Activated T-cell treated with anti-CD3 and anti-CD28 coated beads, Interleukin-2, amount 50 U/mL, for 4 hours (primary cell): ENCODE results near the gene RNF114. TPM values are rescaled to one million over a fixed set of nuclear protein-coding genes. Genes with fewer than 3 reads are reported as not detected.
A peak's percentile ranks its signal among the peaks of the same experiment; 100 is the strongest.

Experiments used
- ATAC-seq, 2 donors: fragments of 200-7000 bp; cut with Tn5 transposase; one replicate each; pipeline ENCODE4 v1.10.0; 2021
- DNase-seq: peaks from one replicate; pipeline ENCODE4 v3.0.0-alpha.2; 2020
- H3K27me3 Mint-ChIP-seq: one replicate; pipeline ENCODE4 v1.8.0; 2021; ENCODE audit warnings: low read depth, mixed read lengths
- H3K36me3 Mint-ChIP-seq: one replicate; pipeline ENCODE4 v1.8.0; 2022; ENCODE audit warnings: mixed read lengths; ENCODE audit not compliant: insufficient read depth
- H3K4me1 Mint-ChIP-seq: one replicate; pipeline ENCODE4 v1.8.0; 2021; ENCODE audit warnings: low read depth, mixed read lengths
- H3K4me3 Mint-ChIP-seq: one replicate; pipeline ENCODE4 v1.8.0; 2021; ENCODE audit warnings: mild to moderate bottlenecking, moderate library complexity, mixed read lengths
- H3K9me3 Mint-ChIP-seq: one replicate; pipeline ENCODE4 v1.8.0; 2021; ENCODE audit warnings: mixed read lengths
- total RNA-seq, 3 donors: library from RNA; stranded (reverse); gene quantifications; one replicate each; pipeline ENCODE4 v1.2.1, GENCODE V29; 2021

The RNF114 gene
- total RNA-seq, 3 donors from 2014 or later: 71.1 to 81.9 (median 77.5) TPM

DNA sequence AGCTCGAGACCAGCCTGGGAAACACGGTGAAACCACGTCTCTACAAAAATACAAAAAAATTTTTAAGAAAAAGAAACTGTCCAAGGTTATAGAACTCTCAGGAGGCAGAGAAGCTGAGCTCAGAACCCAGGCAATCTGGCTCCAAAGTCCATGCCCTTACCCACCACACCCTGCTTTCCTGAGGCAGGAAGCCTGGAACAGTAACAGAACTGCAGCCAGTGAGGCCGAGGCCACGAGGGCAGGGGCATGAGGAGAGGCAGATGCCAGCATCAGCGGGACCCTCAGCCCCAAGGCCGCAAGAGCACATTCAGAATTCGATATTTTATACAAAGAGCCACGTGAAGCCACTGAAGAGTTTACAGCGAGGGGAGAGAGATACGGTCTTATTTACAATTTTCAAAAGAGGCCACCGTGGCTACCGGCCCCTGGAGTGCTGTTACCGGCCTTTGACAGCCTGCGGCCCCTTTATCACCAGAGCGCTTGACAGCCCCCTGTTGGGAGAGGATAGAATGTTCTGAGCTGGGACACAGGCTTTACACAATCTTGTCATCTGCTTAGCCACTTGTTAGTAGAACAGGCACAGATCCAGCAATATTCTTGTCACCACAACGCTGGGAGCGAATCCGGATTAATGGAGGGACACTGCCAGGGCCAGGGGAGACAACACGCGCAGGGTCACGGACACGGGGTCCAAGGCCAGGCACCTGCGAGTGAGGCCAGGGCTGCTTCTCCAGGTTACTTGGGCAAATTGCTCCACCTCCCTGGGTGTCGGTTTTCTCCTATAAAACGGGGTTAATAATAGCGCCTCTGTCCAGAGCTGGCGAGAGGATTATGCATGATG is 26.5 kb upstream of the RNF114 start:
- Mint-ChIP-seq H3K4me3 (no peak overlapping the region), H3K9me3 (no peaks in the 10 kb centered on the region), H3K27me3 (no peaks in the 10 kb centered on the region), H3K36me3 (peaks cover 22% of the 10 kb centered on the region), H3K4me1 (peaks cover 29% of the 10 kb centered on the region)
- DNase-seq (no peak), ATAC-seq (no peak)

DNA sequence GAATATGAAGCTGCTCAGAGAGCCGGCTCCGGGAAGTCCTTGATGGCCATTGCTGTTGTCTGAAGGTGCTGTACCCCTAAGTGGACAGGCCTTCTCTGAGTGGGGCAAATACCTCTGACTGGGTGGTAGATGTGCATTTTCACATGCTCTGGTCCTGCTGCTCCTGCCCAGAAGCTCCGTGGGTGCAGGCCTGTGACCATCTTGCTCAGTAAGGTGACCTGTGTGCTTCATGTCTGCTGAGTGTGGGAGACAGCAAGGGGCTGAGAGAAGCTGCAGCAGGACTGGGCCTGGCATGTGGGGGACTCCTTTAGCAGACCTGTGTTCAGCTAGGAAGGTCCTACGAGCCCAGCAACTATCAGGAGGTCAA is 25.9 kb upstream of the RNF114 start:
- no peaks in the 10 kb centered on the region for H3K9me3 Mint-ChIP-seq
- DNase-seq: no peak
- ATAC-seq: no peak
- H3K27me3 Mint-ChIP-seq: no peaks in the 10 kb centered on the region
- H3K36me3 Mint-ChIP-seq: peaks cover 16% of the 10 kb centered on the region
- H3K4me1 Mint-ChIP-seq: peaks cover 31% of the 10 kb centered on the region
- H3K4me3 Mint-ChIP-seq: no peak overlapping the region

DNA sequence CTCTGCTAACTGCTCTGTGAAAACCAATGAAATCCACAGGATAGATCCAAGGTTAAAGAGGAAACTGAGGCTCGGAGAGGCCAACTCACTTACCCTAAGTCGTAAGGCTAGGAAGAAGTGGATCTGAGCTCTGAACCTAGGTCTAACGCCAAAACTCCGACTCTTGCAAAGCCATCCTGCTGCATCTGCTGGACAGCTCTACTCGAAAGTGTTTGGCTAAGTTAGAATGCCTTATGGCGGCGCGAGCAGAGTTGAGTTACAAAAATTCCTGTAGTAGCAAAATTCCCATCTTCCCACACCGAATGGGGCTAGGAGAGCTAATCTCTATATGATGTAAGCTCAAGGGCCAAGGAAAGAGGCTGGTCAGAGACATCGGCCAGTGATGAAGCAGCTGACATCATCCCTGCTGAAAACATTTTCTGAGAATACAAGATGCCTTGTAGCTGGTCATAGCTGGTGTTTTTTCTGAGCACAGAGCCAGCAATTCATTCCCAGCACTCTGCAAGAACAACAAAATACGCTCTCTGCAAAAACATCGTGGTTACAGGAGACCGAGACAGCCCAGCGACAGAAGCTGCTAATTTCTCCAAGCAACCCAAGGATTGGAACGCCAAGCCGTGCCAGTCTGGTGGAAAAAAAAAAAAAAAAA is 22.7 kb upstream of the RNF114 start:
- H3K36me3 Mint-ChIP-seq: peaks cover 6% of the 10 kb centered on the region
- peak overlapping the region; percentile 98 for H3K4me3 Mint-ChIP-seq
- H3K4me1 Mint-ChIP-seq: peaks cover 41% of the 10 kb centered on the region
- DNase-seq: no peak
- no peak for ATAC-seq
- no peaks in the 10 kb centered on the region for H3K9me3 Mint-ChIP-seq
- H3K27me3 Mint-ChIP-seq: no peaks in the 10 kb centered on the region

DNA sequence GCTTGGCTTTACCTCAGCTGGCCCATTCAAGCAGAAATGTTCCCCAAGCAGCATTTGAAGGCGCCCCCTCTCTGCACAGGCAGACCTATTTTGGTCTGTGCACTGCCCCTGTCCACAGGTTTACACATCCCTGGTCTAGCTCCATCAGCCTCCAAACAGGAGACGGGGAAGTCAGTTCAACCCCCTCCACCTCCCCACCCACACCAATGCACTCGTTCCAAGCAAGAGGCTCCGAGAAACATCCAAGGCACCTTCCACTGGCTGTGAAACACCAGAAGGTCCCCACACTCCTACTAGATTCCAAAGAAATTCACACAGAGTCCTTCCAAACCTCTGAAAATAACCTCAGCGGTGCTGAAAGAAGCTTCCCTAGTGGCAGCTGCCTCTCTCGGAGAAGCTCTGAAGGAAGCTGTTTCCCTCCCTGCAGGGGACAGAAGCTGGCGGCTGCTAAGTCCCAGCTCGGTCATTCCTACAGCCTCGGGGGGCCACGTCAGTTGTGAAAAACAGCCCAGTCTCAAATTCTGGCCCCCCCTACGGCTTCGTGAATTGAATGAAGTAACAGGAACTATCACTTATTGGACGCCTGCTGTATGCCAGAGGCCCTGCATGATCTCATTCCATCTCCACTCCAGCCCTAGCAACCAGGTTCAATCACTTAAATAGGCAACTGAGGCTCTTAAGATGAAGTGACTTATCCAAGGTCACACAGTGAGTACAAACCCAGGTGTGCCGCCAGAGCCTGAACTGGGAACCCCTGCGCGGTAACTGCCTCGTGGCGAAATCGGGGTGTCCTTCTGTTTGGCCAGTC is 21.7 kb upstream of the RNF114 start:
- H3K4me3 Mint-ChIP-seq: peak overlapping the region; percentile 98
- H3K9me3 Mint-ChIP-seq: no peaks in the 10 kb centered on the region
- H3K4me1 Mint-ChIP-seq: peaks cover 40% of the 10 kb centered on the region
- peaks cover 5% of the 10 kb centered on the region for H3K36me3 Mint-ChIP-seq
- H3K27me3 Mint-ChIP-seq: no peaks in the 10 kb centered on the region
- no peak for DNase-seq
- ATAC-seq: peak; percentile 3 to 7

DNA sequence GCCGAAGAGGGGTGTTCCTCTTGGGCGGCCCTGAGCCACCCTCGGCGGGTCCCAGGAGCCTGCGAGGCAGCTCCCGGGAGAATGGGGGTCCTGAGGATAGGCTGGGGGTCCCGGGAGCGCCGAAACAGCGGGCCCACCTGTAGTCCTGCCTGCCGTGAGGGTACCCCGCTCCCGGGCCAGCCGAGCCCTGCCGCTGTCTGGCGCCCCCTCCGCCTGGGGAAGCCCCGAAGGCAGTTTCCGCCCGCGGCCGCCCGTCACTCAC is 21.1 kb upstream of the RNF114 start:
- Mint-ChIP-seq H3K36me3 (peaks cover 3% of the 10 kb centered on the region), H3K9me3 (no peaks in the 10 kb centered on the region), H3K4me3 (peak overlapping the region; percentile 98), H3K4me1 (peaks cover 38% of the 10 kb centered on the region), H3K27me3 (no peaks in the 10 kb centered on the region)
- DNase-seq (no peak), ATAC-seq (peak; percentile 54 to 59)

DNA sequence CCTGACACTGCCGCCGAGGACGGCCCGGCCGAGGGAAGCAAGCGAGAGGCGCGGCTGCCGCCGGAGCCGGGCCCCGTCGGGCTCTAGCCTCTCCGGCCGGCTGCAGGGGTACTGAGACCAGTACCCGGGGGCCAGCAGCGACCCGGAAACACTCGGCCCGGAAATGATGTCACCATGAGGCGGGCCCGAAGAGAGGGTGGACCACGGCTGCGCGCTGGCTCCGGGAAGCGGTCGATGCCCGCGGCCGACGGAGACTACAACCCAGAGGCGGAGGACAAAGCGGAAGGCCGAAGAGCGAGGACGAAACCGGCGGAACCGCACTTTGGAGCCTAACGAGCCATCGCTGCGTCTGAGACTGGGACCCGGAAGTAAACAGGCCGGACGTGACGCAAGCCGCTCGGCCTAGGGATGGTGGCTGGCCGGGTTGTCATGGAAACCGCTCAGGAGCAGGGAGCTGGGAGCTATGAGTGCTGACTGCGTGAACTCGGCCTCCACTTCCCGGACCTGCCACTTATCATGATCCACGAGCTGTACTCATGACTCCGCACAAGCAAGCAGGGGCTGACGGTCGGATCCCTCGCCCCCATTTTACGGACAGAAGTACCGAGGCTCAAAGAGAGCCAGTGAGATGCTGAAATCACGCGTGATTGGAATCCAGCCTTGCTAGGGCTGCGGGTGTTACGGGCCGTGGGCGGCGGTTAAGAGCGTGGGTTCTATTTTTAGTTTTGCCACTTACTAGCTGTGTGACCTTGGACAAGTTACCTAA is 20.6 kb upstream of the RNF114 start, which contains the start of gene SPATA2:
SPATA2 (minus strand) TSS at position 150 of the 766 bp plus-strand sequence. CDS start 7,039 bp downstream, outside the sequence.
- no peaks in the 10 kb centered on the region for H3K27me3 Mint-ChIP-seq
- peak within 1 kb of the TSS; percentile 98 for H3K4me3 Mint-ChIP-seq
- ATAC-seq: peak; percentile 85 to 88
- H3K36me3 Mint-ChIP-seq: no peaks in the 10 kb centered on the region
- peak; percentile 89 for DNase-seq
- H3K4me1 Mint-ChIP-seq: peaks cover 38% of the 10 kb centered on the region
- no peaks in the 10 kb centered on the region for H3K9me3 Mint-ChIP-seq

DNA sequence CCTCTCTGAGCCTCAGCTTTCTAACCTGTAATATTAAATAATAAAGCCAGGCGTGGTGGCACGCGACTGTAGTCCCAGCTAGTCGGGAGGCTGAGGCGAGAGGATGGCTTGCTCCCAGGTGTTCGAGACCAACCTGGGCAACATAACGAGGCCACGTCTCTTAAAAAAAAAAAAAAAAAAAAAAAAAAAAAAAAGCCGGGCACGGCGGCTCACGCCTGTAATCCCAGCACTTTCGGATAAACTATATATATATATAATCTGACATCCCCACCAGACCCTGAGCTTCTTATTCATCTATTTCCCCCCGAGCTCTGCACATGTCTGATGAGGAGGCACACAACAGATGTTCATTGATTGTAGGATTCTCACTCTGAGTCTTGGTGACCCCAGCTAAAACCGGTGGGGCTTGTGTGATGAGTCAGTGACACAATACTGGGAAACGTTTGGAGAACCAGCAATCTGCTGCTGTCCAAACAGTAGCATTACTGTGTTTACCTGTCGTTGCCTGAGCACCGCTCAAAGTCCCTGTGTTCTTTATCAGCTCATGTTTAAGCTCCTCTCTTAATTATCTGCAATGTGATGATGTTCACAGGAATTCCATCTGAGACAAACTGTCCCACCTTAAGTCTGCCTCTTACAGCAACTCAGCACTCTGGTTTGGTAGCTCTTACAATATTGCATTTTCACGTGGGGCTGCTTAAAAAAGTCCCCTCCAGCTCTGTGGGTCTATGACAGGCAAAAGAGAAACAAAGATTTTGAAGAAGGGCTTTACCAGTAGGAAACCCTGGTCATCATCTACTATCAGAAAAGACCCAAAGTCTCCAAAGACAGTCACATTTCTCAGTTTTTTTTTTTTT is 19.8 kb upstream of the RNF114 start:
- peaks cover 34% of the 10 kb centered on the region for H3K4me1 Mint-ChIP-seq
- no peaks in the 10 kb centered on the region for H3K36me3 Mint-ChIP-seq
- H3K9me3 Mint-ChIP-seq: no peaks in the 10 kb centered on the region
- no peak for DNase-seq
- no peak for ATAC-seq
- no peaks in the 10 kb centered on the region for H3K27me3 Mint-ChIP-seq
- peak overlapping the region; percentile 98 for H3K4me3 Mint-ChIP-seq

DNA sequence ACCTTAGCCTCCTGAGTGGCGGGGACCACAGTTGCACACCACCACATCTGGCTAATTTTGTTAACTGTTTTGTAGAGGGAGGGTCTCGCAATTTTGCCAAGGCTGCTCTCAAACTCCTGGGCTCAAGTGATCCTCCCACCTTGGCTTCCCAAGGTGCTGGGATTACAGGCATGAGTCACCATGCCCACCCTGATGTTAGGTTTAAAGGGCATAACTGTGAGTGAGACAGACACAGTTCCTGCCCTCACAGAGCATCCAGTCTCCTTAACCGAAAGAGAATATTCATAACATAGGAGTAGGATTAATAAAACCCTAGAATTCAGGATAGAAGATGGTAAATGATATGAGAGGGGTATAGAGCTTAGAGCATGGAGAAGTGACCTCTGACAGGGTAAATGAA is 17.8 kb upstream of the RNF114 start:
- Mint-ChIP-seq H3K36me3 (no peaks in the 10 kb centered on the region), H3K4me3 (no peak overlapping the region), H3K4me1 (peaks cover 25% of the 10 kb centered on the region), H3K9me3 (no peaks in the 10 kb centered on the region), H3K27me3 (no peaks in the 10 kb centered on the region)
- no peak for ATAC-seq
- no peak for DNase-seq

DNA sequence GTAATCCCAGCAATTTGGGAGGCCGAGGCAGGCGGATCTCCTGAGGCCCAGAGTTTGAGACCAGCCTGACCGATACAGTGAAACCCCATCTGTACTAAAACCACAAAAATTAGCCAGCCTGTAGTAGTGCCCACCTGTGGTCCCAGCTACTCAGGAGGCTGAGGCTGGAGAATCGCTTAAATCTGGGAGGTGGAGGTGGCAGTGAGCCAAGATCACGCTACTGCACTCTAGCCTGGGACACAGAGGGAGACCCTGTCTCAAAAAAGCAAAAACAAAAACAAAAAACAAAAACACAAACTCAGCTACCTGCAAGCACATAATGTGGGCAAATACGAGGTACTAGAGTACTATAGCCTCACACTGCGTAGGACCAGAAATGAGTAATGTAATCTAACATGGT is 17.2 kb upstream of the RNF114 start:
- ATAC-seq: no peak
- H3K36me3 Mint-ChIP-seq: no peaks in the 10 kb centered on the region

DNA sequence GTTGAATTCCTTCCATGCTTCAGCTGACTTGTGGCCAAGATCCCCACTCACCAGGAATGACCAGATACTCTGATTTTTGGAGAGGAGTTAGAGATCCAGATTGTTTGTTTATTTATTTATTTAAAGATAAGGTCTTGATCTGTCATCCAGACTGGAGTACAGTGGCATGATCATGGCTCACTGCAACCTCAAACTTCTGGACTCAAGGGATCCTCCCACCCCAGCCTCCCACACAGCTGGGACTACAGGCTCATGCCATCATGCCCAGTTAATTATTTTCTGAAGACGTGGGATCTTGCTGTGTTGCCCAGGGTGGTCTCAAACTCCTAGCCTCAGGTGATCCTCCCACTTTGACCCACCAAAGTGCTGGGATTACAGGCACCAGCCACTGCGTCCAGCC is 16.7 kb upstream of the RNF114 start:
- no peaks in the 10 kb centered on the region for H3K36me3 Mint-ChIP-seq
- peaks cover 15% of the 10 kb centered on the region for H3K4me1 Mint-ChIP-seq
- ATAC-seq: no peak
- no peaks in the 10 kb centered on the region for H3K9me3 Mint-ChIP-seq
- H3K4me3 Mint-ChIP-seq: no peak overlapping the region
- no peak for DNase-seq
- no peaks in the 10 kb centered on the region for H3K27me3 Mint-ChIP-seq

More for the DNA sequence above, 17.2 kb upstream of the RNF114 start:
- H3K9me3 Mint-ChIP-seq: no peaks in the 10 kb centered on the region
- no peak for DNase-seq
- peaks cover 19% of the 10 kb centered on the region for H3K4me1 Mint-ChIP-seq
- no peak overlapping the region for H3K4me3 Mint-ChIP-seq
- no peaks in the 10 kb centered on the region for H3K27me3 Mint-ChIP-seq

DNA sequence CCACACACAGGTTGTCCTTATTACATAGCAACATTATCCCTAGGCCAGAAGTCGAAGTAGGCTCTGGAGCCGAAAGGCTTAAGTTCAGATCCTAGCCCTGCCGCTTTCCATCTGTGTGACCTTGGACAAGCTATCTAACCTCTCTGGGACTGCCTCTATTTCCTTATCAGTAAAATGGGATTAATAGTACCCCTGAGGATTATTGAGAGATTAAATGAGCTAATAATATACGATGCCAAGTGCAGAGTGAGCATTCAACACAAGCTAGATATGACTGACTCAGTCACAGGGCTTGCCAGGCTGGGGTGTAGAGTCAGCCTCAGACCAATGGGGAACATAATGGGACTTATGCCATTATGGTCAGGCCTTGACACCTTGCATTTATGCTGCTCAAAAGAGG is 11.9 kb upstream of the RNF114 start:
- ATAC-seq (no peak), DNase-seq (no peak)
- Mint-ChIP-seq H3K27me3 (no peaks in the 10 kb centered on the region), H3K9me3 (no peaks in the 10 kb centered on the region), H3K4me3 (no peak overlapping the region), H3K4me1 (peaks cover 7% of the 10 kb centered on the region), H3K36me3 (no peaks in the 10 kb centered on the region)

DNA sequence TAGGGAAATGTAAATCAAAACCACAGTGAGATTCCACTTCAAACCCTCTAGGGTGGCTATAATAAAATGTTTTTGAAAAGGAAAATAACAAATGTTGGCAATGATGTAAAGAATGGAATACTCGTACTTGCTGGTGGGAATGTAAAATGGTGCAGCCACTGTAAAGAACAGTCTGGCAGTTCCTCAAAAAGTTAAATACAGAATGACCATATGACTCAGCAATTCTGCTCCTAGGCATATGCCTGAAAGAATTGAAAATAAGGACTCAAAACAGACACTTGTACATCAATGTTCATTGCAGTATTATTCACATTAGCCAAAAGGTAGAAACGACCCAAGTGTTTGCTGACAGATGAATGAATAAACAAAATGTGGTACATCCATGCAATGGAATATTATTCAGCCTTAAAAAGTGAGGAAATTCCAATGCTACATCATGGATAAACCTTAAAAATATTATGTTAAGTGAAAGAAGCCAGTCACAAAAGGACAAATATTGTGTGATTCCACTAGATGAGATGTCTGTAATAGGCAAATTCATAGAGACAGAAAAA is 10.2 kb upstream of the RNF114 start:
- Mint-ChIP-seq H3K36me3 (no peaks in the 10 kb centered on the region), H3K4me3 (no peak overlapping the region), H3K27me3 (peaks cover 2% of the 10 kb centered on the region), H3K4me1 (peaks cover 7% of the 10 kb centered on the region), H3K9me3 (no peaks in the 10 kb centered on the region)
- DNase-seq (no peak), ATAC-seq (no peak)
